ENCODE results near the gene PXN.
"Not testable (repeated sequence)": the region's sequence is repeated elsewhere in the genome, so short reads cannot be mapped to it uniquely, and the experiment has no call there.

PXN gene

GRCh38 chr12:120262852-120263747, 2.4 kb downstream of the PXN start:
- no peak for DNase-seq (ENCODE audit: low read depth in 2 of 2)

GRCh38 chr12:120261951-120262851, 3.3 kb downstream of the PXN start:
- no peak for DNase-seq (ENCODE audit: low read depth in 2 of 2)

GRCh38 chr12:120260607-120261006, 4.9 kb downstream of the PXN start:
- DNase-seq (ENCODE audit: low read depth in 2 of 2) = no peak

- no peak for DNase-seq (ENCODE audit: low read depth in 2 of 2)
These were observed 5.9 kb downstream of the PXN start for GRCh38 chr12:120259418-120260202.

- no peak for DNase-seq (ENCODE audit: low read depth in 2 of 2)
These were observed 7.1 kb downstream of the PXN start for GRCh38 chr12:120258323-120258896.

- no peak for DNase-seq (ENCODE audit: low read depth in 2 of 2)
These were observed 8.3 kb downstream of the PXN start for GRCh38 chr12:120257041-120257821.

- DNase-seq (ENCODE audit: low read depth in 2 of 2) = no peak
These were observed 10.7 kb downstream of the PXN start for GRCh38 chr12:120254809-120255208.

- not testable (repeated sequence) for DNase-seq (ENCODE audit: low read depth in 2 of 2)
These were observed 12.2 kb downstream of the PXN start for GRCh38 chr12:120253313-120253712.

- peak; percentile 57 to 61 for DNase-seq (ENCODE audit: low read depth in 2 of 2)
These were observed 13.2 kb downstream of the PXN start for GRCh38 chr12:120252071-120252906.

- not testable (repeated sequence) for DNase-seq (ENCODE audit: low read depth in 2 of 2)
These were observed 14.0 kb downstream of the PXN start for GRCh38 chr12:120251364-120252070.

GRCh38 chr12:120249875-120250795, 15.4 kb downstream of the PXN start:
- DNase-seq (ENCODE audit: low read depth in 2 of 2) = no peak

GRCh38 chr12:120249266-120249874, 16.2 kb downstream of the PXN start:
- no peak for DNase-seq (ENCODE audit: low read depth in 2 of 2)

GRCh38 chr12:120247621-120248030, 17.9 kb downstream of the PXN start:
- DNase-seq (ENCODE audit: low read depth in 2 of 2) = no peak

- no peak for DNase-seq (ENCODE audit: low read depth in 2 of 2)
These were observed 18.3 kb downstream of the PXN start for GRCh38 chr12:120247183-120247582.

GRCh38 chr12:120246705-120247104, 18.8 kb downstream of the PXN start:
- DNase-seq (ENCODE audit: low read depth in 2 of 2) = not testable (repeated sequence)

GRCh38 chr12:120242971-120243699, 22.4 kb downstream of the PXN start:
- no peak for DNase-seq (ENCODE audit: low read depth in 2 of 2)

Measured in stimulated activated CD8-positive, alpha-beta memory T cell treated with anti-CD3 and anti-CD28 coated beads, Interleukin-2, amount 100 ng/mL, for 1 hour (primary cell).